Keratinocyte (primary cell): ENCODE data around the gene HRC. TPM values are rescaled to one million over a fixed set of nuclear protein-coding genes. Genes with fewer than 3 reads are reported as not detected.

ENCODE experiments used
- DNase-seq: peaks from one replicate; pipeline ENCODE4 v3.0.0-alpha.2; 2011; ENCODE audit warnings: low read depth, missing footprints, low spot score
- FAIRE-seq: peaks from 2 replicates; lab custom pipeline; 2011; peaks lifted over from hg19 to GRCh38; lab: Jason Lieb, UNC
- H2AFZ ChIP-seq: 2 replicates; pipeline ENCODE4 v1.6.0; 2012; ENCODE audit warnings: low read length, control low read depth, inconsistent platforms; ENCODE audit not compliant: control insufficient read depth
- H3K27ac ChIP-seq: 2 replicates; pipeline ENCODE4 v1.5.1; 2011; ENCODE audit warnings: low read length; ENCODE audit not compliant: control insufficient read depth, insufficient read depth
- H3K27me3 ChIP-seq: 3 replicates; pipeline ENCODE4 v1.6.0; 2011; ENCODE audit warnings: low read length; ENCODE audit not compliant: control insufficient read depth, insufficient read depth; ENCODE audit errors: extremely low read depth
- H3K36me3 ChIP-seq, 2 experiments: 2 replicates in 1 of 2; 3 replicates in 1 of 2; pipeline ENCODE4 v1.5.1; 2011; ENCODE audit warnings: low read length in 2 of 2, mild to moderate bottlenecking in 1 of 2; ENCODE audit not compliant: control insufficient read depth in 2 of 2, insufficient read depth in 2 of 2; ENCODE audit errors: extremely low read depth in 1 of 2
- H3K4me1 ChIP-seq: 3 replicates; pipeline ENCODE4 v1.5.1; 2011; ENCODE audit warnings: low read length; ENCODE audit not compliant: control insufficient read depth, insufficient read depth; ENCODE audit errors: extremely low read depth
- H3K4me2 ChIP-seq: 3 replicates; pipeline ENCODE4 v1.6.0; 2011; ENCODE audit warnings: low read depth, low read length; ENCODE audit not compliant: control insufficient read depth, insufficient read depth; ENCODE audit errors: extremely low read depth
- H3K4me3 ChIP-seq, 3 experiments: fragments of 200-600 bp in 1 of 3; sonication (generic) in 1 of 3; 2 replicates in 2 of 3; 3 replicates in 1 of 3; pipeline ENCODE4 v1.5.1; 2011 to 2016; ENCODE audit warnings: low read length in 3 of 3, mild to moderate bottlenecking in 3 of 3, control low read depth in 2 of 3, inconsistent platforms in 1 of 3, low read depth in 1 of 3, mixed read lengths in 1 of 3, mixed run types in 1 of 3, moderate library complexity in 1 of 3; ENCODE audit not compliant: control insufficient read depth in 2 of 3, insufficient read depth in 2 of 3; ENCODE audit errors: extremely low read depth in 1 of 3
- H3K79me2 ChIP-seq: 2 replicates; pipeline ENCODE4 v1.6.0; 2012; ENCODE audit warnings: low read length; ENCODE audit not compliant: control insufficient read depth, insufficient read depth
- H3K9ac ChIP-seq: 3 replicates; pipeline ENCODE4 v1.6.0; 2011; ENCODE audit warnings: low read length; ENCODE audit not compliant: control insufficient read depth, insufficient read depth; ENCODE audit errors: extremely low read depth
- H3K9me1 ChIP-seq: 3 replicates; pipeline ENCODE4 v1.6.0; 2011; ENCODE audit warnings: low read length; ENCODE audit not compliant: control insufficient read depth, insufficient read depth; ENCODE audit errors: extremely low read depth
- H3K9me3 ChIP-seq: 2 replicates; pipeline ENCODE4 v1.5.1; 2012; ENCODE audit warnings: low read depth, low read length; ENCODE audit not compliant: control insufficient read depth
- H4K20me1 ChIP-seq: 3 replicates; pipeline ENCODE4 v1.6.0; 2011; ENCODE audit warnings: low read length; ENCODE audit not compliant: control insufficient read depth, insufficient read depth; ENCODE audit errors: extremely low read depth
- EZH2 ChIP-seq: IDR thresholded peaks from one replicate; pipeline ENCODE4 v1.6.1; 2012; ENCODE audit warnings: inconsistent platforms, mild to moderate bottlenecking, low read length, moderate library complexity
- dilution Hi-C: fragments of 300-500 bp; cut with MboI; formaldehyde crosslinking; loops from one replicate; pipeline ENCODE4 v1.7.0; 2020; ENCODE audit warnings: low sequenced_read_pairs; ENCODE audit not compliant: extremely low pct_ligation_motif_present
- polyA plus RNA-seq, 5 experiments: library from polyadenylated mRNA; depleted of rRNA in 3 of 5; stranded (reverse) in 3 of 5; stranded (forward) in 1 of 5; unstranded in 1 of 5; fragments of >200 nt; gene quantifications; 1 replicate in 1 of 5; 2 replicates in 3 of 5; 3 replicates in 1 of 5; pipeline versions ENCODE4 v1.2.1 to v1.2.3, GENCODE V29; 2011 to 2012; ENCODE audit warnings: missing spikeins in 2 of 5, low read depth in 1 of 5, low replicate concordance in 1 of 5
- TF ChIP-seq, protein P1 (sequence below), 3 experiments: IDR thresholded peaks in 1 of 3; conservative IDR thresholded peaks in 1 of 3; optimal IDR thresholded peaks in 1 of 3; 2 replicates in 2 of 3; 3 replicates in 1 of 3; pipeline versions ENCODE3 to v1.5.1; 2011; ENCODE audit warnings: low read length in 3 of 3, mild to moderate bottlenecking in 3 of 3, moderate library complexity in 2 of 3, control low read depth in 1 of 3, inconsistent platforms in 1 of 3; ENCODE audit not compliant: insufficient read depth in 2 of 3; ENCODE audit errors: extremely low read depth in 1 of 3

HRC gene
- polyA plus RNA-seq, 1 donor (not counting 4 experiments of a cell fraction or from before 2014, with no cell fraction given) = 0.08 TPM

DNA sequence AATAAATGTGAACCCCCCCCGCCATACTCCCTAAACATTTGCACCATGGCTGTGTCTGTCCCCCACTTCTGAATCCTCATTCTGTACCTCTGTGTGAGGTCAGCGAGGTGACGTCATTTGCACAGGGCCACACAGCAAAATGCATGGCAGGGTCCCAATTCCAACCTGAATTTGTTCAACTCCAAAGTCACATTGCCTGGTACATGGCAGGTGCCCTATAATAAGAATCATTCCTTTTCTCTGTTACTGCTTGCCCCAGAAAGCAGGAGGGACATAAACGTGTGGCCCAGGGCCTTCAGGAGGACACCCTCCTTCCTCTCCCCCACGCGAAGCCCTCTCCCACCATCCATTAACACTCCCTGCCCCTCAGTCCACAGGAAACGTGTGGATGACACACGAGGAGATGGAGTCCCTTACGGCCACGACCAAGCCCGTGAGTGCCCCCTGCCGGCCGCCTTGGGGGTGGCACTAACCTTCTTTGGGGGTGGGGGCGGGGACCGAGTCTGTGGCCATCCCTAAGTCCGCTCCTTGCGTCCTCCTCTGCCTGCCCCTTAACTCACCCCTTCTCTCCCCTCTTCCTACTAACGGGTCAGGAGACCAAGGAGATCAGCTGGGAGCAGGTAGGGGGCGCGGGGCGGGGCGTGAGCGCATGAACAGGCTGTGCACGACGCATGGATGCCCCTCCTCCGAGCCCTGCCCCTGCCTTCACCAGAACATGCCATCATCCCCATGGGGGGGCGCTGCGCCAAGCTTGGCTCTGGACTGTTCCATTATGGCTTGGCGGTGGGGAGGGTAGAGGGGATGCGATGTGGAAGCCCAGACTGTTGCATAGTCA is 9.4 kb downstream of the HRC start:
- Histone ChIP-seq H3K9ac (no peak overlapping the region), H2AFZ (no peak overlapping the region), H3K4me1 (peaks cover 16% of the 10 kb centered on the region), H4K20me1 (no peaks in the 10 kb centered on the region), H3K27me3 (no peaks in the 10 kb centered on the region), H3K9me1 (no peaks in the 10 kb centered on the region), H3K36me3 (no peaks in the 10 kb centered on the region), H3K4me2 (peak overlapping the region; percentile 6), H3K27ac (no peak overlapping the region), H3K4me3 (no peak overlapping the region), H3K79me2 (no peaks in the 10 kb centered on the region), H3K9me3 (no peaks in the 10 kb centered on the region)
- dilution Hi-C loops = no loop called here
- TF ChIP-seq EZH2 = no peak
- TF ChIP-seq, protein P1, sequence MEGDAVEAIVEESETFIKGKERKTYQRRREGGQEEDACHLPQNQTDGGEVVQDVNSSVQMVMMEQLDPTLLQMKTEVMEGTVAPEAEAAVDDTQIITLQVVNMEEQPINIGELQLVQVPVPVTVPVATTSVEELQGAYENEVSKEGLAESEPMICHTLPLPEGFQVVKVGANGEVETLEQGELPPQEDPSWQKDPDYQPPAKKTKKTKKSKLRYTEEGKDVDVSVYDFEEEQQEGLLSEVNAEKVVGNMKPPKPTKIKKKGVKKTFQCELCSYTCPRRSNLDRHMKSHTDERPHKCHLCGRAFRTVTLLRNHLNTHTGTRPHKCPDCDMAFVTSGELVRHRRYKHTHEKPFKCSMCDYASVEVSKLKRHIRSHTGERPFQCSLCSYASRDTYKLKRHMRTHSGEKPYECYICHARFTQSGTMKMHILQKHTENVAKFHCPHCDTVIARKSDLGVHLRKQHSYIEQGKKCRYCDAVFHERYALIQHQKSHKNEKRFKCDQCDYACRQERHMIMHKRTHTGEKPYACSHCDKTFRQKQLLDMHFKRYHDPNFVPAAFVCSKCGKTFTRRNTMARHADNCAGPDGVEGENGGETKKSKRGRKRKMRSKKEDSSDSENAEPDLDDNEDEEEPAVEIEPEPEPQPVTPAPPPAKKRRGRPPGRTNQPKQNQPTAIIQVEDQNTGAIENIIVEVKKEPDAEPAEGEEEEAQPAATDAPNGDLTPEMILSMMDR (optimal IDR thresholded peaks at IDR 0.05 in 1 of 3, IDR thresholded peaks at IDR 0.05 in 1 of 3, conservative IDR thresholded peaks at IDR 0.05 in 1 of 3; ENCODE audit: extremely low read depth in 1 of 3, insufficient read depth in 2 of 3, low read length in 3 of 3) = peak; percentile 67 to 96 (median 93)
- DNase-seq (no peak), FAIRE-seq (no peak)

DNA sequence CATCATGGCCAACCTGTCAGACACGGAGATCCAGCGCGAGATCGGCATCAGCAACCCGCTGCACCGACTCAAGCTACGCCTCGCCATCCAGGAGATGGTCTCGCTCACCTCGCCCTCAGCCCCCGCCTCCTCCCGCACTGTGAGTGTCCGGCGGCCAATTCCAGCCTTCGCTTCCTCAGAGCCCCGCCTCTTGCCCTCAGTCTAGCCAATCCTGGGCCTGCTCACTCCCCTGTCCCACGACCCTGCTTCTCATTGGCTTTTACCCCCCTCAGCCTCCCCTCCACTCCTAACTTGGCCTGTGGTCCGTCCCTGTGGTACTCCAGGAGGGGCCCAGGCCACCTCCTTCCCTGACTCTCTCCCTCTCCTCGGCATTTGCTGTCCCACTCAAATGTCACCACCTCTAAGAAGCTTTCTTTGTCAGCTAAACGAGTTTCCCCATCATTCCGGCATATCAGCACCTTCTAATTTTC is 12.3 kb downstream of the HRC start:
- H3K9me1 ChIP-seq = no peaks in the 10 kb centered on the region
- H3K4me3 ChIP-seq = peak overlapping the region in 2 of 3 experiments; percentile 33 to 61
- no peaks in the 10 kb centered on the region for H3K27me3 ChIP-seq
- DNase-seq (no peak), FAIRE-seq (peak; percentile 51)
- TF ChIP-seq EZH2 = no peak
- TF ChIP-seq, protein P1 (optimal IDR thresholded peaks at IDR 0.05 in 1 of 3, IDR thresholded peaks at IDR 0.05 in 1 of 3, conservative IDR thresholded peaks at IDR 0.05 in 1 of 3; ENCODE audit: extremely low read depth in 1 of 3, insufficient read depth in 2 of 3, low read length in 3 of 3) = no peak
- no peaks in the 10 kb centered on the region for H4K20me1 ChIP-seq
- no peaks in the 10 kb centered on the region for H3K4me1 ChIP-seq
- H2AFZ ChIP-seq = peak overlapping the region; percentile 76
- dilution Hi-C loops = no loop called here
- H3K36me3 ChIP-seq = no peaks in the 10 kb centered on the region
- H3K79me2 ChIP-seq = no peaks in the 10 kb centered on the region
- no peaks in the 10 kb centered on the region for H3K9me3 ChIP-seq
- no peak overlapping the region for H3K27ac ChIP-seq
- peak overlapping the region; percentile 56 for H3K4me2 ChIP-seq
- H3K9ac ChIP-seq = no peak overlapping the region
